ENCODE measurements around the gene GALM. TPM values are rescaled to one million over a fixed set of nuclear protein-coding genes. Genes with fewer than 3 reads are reported as not detected.

The GALM gene
- total RNA-seq, 1 experiment from 2014 or later, result 33.9 TPM

GRCh38 chr2:38649176-38649728, 16.7 kb upstream of the GALM start:
- DNase-seq (ENCODE audit: low read depth), result no peak

- DNase-seq (ENCODE audit: low read depth), result no peak
These were observed 15.9 kb upstream of the GALM start for GRCh38 chr2:38650012-38650411.

DNA sequence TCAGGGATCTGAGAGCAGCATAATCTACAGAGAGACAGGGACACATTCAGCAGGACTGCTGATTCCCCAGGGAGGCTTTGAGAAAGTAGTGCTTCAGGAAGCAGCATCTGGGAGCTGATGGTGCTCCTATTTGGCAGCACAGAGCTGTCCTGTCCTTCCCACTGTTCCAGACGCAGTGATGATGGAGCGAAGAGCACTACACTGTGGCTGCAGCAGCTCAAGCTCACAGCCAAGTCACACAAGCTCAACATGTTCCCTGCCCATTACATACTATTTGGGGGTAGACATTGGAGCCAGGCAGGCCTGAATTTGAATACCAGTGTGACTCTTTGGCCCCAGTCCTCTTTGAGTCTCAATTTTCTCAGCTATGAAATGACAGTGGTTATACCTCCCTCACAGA, 15.2 kb upstream of the GALM start:
- no peak for DNase-seq (ENCODE audit: low read depth)

GRCh38 chr2:38652431-38653273, 13.3 kb upstream of the GALM start:
- no peak for DNase-seq (ENCODE audit: low read depth)

- DNase-seq (ENCODE audit: low read depth), result no peak
These were observed 12.6 kb upstream of the GALM start for GRCh38 chr2:38653380-38653714.

DNA sequence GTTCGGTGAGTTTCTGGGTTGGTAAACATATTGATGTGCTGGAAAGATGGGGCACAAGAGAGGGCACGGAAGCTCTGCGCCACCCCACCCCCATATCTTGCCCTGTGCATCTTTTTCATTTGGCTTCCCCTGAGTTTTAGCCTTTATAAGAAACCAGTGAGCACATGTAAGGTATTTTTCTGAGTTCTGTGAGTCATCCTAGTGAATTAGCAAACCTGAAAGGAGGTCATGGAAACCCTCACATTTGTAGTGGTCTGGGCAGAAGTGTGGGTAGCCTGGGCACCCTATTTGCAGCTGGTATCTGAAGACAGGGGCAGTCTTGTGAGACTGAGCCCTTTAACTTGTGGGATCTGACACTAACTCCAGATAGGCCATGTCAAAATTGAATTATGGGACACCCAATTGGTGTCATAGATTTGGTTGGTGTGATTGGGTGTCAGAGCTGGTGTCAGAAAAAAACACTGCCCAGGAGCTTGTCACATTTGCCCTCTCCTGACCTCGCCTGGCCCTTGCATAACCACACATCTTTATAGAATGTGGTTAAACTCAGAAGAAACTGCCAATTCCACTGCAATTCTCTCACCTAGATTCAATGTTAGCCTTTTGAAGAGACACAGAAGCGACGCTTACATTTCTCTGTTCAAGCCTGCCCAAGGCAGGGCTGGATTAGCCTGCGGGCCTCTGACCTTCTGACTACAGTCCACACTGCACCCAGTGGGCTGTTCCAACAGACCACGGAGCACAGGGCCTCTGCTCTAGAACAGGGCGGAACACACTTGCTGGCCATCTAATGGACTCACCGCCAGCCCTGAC, 12.0 kb upstream of the GALM start:
- no peak for DNase-seq (ENCODE audit: low read depth)

DNA sequence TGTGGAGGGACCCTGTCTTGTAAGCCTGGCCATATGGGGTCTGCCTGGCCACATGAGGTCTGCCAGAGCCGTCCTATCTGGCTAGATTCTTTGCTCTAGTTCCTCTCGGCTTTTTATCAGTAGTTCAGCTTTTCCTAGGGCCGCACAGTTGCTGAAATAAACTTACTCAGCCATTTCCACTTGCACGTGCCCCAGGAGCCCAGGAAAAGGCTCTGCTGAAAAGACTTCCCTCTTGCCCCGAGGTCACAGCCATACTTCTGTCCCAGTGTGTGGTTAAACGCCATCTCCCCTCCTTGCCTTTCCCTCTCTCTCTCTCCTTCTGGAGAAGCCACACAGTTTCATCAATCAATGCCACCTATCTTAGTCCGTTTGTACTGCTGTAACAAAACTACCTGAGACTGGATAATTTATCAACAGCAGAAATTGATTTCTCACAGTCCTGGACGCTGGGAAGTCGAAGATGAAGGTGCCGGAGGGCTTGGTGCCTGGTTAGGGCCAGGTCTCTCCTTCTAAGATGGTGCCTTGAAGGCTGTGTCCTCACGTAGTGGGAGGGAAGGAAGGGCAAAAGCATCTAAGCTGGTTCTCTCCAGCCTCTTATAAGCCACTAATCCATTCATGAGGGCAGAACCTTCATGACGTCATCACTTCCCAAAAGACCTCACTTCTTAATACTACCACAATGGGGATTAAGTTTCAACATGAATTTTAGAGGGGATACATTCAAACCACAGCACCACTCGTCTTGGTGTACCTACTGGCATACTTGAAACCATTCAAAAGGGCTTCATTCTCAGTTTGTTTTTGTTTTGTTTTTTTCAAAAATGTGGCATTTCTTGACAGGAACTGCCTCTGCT, 11.2 kb upstream of the GALM start:
- no peak for DNase-seq (ENCODE audit: low read depth)

DNA sequence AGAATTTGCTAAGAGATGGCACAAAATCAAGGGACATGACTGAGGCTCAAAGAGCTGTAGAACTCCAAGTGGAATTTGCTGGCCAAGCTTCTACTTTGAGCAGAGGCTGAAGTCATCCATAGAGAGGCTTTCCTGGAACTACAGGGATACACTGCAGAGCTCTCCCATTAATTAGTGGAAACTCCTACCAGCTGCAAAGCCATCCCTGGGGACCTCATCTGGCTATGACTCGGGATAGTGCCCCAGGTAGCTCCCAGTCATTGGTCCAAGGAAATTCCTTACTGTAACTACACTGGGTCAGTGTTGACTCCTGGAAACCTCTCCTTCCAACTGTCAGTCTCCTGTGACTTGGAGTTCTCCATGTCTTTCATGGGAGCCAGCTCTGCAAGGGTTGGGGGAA, 10.5 kb upstream of the GALM start:
- DNase-seq (ENCODE audit: low read depth), result no peak

DNA sequence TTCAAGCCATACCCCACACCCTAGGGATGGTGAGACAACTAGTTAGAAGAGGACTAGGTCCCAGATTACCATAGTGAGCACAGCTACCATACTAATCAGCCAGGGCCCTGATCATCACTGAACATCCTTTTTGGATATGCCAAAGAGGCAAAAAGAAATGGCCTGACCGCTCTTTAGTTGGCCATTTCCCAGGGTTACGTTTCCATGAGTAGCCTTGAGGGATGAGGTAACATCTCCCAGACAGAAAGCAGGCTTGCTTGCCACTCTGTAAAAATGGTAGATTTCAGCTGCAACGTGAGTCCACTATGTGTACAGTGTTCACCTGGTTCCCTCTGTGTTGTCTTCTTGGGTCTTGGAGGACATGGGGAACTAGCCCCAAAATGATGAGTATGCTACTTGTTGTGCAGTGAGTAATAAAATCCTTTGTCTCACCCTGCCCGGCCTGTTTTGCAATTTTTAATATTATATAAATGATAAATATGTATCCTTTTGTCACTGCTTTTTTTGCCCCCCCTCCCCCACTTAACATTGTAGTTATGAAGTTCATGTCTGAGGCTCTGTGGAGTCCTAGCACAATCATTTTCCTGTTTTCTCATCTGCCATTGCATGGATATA, 8.9 kb upstream of the GALM start:
- no peak for DNase-seq (ENCODE audit: low read depth)

GRCh38 chr2:38658613-38659012, 7.3 kb upstream of the GALM start:
- DNase-seq (ENCODE audit: low read depth), result no peak

DNA sequence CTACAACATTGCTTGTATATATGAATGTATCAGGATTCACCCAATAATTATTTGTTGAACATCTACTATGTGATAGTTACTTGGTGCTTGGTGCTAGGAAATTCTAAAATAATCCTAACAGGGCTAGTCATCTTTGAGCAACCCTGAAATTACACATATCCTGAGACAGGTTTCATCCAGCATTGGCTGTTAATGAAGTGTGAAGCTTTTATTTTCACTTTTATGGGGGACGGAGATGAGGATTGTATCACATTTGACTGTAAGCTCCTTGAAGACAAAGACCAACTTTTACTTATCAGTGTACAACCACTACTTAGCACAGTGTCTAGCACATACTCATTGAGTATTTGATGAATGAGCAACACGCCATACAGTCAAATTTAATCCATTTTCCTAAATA, 6.8 kb upstream of the GALM start:
- DNase-seq (ENCODE audit: low read depth), result no peak

DNA sequence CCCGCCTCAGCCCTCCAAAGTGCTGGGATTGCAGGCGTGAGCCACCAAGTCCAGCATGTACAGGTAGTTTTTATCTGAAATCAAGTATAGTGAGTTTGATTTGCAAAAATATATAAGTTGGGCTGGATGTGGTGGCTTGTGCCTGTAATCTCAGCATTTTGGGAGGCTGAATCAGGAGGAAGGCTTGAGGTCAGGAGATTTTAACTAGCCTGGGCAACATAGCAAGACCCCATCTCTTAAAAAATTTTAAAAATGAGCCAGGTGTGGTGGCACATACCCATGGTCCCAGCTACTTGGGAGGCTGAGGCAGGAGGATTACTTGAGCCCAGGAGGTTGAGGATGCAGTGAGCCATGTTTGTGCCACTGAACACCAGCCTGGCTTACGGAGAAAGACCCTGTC, 5.6 kb upstream of the GALM start:
- DNase-seq (ENCODE audit: low read depth), result no peak

DNA sequence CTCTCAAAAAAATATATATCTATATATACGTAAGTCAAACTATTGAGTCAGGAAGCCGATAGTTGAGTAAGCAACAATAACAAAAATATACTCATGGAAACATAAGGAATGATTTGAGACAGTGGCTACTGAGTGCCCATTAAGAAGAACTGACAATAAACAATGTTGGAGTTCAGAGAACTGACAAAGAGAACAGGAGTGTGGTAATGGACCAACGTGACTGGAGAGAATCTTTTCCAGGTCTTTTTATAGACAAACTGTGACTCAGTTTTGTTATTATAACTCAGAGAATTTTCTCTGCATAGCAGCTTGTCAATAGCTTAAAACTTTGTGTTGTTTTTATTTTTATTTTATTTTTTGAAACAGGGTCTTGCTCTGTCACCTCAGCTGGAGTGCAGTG, 4.6 kb upstream of the GALM start:
- no peak for DNase-seq (ENCODE audit: low read depth)

GRCh38 chr2:38666556-38666910, 619 bp downstream of the GALM start:
- no peak for DNase-seq (ENCODE audit: low read depth)

DNA sequence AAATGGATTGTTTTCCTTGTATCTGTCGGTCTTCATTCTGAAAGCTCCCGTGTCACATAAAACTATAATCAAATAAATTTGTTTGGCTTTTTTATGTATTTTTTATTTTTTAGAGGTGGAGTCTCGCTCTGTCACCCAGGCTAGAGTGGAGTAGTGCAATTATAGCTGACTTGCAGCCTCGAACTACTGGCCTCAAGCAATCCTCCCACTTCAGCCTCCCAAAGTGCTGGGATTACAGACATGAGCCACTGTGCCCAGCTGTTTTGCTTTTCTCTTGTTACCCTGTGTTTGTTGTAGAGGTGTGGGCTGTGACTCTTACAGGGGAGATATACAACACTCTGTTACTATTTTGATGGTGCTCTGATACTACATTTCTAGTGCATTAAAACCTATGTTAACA, 2.2 kb downstream of the GALM start:
- no peak for DNase-seq (ENCODE audit: low read depth)

GRCh38 chr2:38668779-38669479, 3.0 kb downstream of the GALM start:
- DNase-seq (ENCODE audit: low read depth), result no peak

- DNase-seq (ENCODE audit: low read depth), result no peak
These were observed 5.4 kb downstream of the GALM start for GRCh38 chr2:38671303-38671702.

DNA sequence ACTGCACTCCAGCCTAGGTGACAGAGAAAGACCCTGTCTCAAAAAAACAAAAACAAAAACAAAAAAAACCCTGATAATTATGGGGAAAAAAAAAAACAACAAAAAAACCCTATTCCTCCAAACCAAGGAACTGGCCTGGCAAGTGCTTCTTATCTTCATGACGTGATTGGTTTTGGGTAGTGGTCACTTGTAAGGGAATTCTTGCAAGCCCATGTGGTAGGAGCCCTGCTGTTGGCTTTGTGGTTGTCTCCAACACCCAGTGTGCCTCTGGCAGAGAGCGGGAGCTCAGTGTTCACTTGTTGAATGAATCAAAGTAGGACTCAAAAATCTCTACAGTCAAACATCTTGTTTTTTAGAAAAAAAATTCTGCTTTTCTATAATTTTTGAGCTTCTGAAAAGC, 6.0 kb downstream of the GALM start:
- DNase-seq (ENCODE audit: low read depth), result no peak

GRCh38 chr2:38672445-38673391, 6.8 kb downstream of the GALM start:
- no peak for DNase-seq (ENCODE audit: low read depth)

- no peak for DNase-seq (ENCODE audit: low read depth)
These were observed 10.8 kb downstream of the GALM start for GRCh38 chr2:38676681-38677080.

All from LHCN-M2 (cell line).